Measurements from ENCODE around the gene UTP14A.

Gene UTP14A

GRCh38 chrX:129953334-129953648, 47.3 kb downstream of the UTP14A start:
- DNase-seq = no peak

- no peak for DNase-seq
Observed at GRCh38 chrX:129953881-129954280, 47.9 kb downstream of the UTP14A start.

GRCh38 chrX:129954804-129955203, 48.8 kb downstream of the UTP14A start:
- no peak for DNase-seq

GRCh38 chrX:129955682-129956081, 49.7 kb downstream of the UTP14A start:
- no peak for DNase-seq

- DNase-seq = no peak
Observed at GRCh38 chrX:129956145-129956544, 50.2 kb downstream of the UTP14A start.

- DNase-seq = no peak
Observed at GRCh38 chrX:129956765-129957164, 50.8 kb downstream of the UTP14A start.

- DNase-seq = peak; percentile 80
Observed at GRCh38 chrX:129957241-129958082, 51.5 kb downstream of the UTP14A start.

GRCh38 chrX:129958083-129958465, 52.1 kb downstream of the UTP14A start:
- no peak for DNase-seq

- DNase-seq = no peak
Observed at GRCh38 chrX:129958814-129959492, 53.0 kb downstream of the UTP14A start.

- DNase-seq = peak; percentile 59
Observed at GRCh38 chrX:129959493-129959832, 53.5 kb downstream of the UTP14A start.

- peak; percentile 76 for DNase-seq
Observed at GRCh38 chrX:129961180-129962083, 55.5 kb downstream of the UTP14A start.

- DNase-seq = no peak
Observed at GRCh38 chrX:129963729-129964128, 57.8 kb downstream of the UTP14A start.

- no peak for DNase-seq
Observed at GRCh38 chrX:129965166-129965565, 59.2 kb downstream of the UTP14A start.

GRCh38 chrX:129968968-129969367, 63.0 kb downstream of the UTP14A start:
- DNase-seq = no peak

- DNase-seq = no peak
Observed at GRCh38 chrX:129976441-129976840, 70.5 kb downstream of the UTP14A start.

Measured in NCI-H2227 treated with DMSO at 0.1 percent for 48 hours (cell line).